Measurements from ENCODE around the gene ZNF575.

- TF ChIP-seq MXI1 (conservative IDR thresholded peaks at IDR 0.05; ENCODE audit: poor library complexity, severe bottlenecking) (no peak), EP300 (conservative IDR thresholded peaks at IDR 0.05; ENCODE audit: poor library complexity, severe bottlenecking) (no peak), EZH2 (IDR thresholded peaks at IDR 0.05; ENCODE audit: borderline replicate concordance, insufficient read depth, low read length, poor library complexity, severe bottlenecking) (no peak)
- TF ChIP-seq, protein P1, sequence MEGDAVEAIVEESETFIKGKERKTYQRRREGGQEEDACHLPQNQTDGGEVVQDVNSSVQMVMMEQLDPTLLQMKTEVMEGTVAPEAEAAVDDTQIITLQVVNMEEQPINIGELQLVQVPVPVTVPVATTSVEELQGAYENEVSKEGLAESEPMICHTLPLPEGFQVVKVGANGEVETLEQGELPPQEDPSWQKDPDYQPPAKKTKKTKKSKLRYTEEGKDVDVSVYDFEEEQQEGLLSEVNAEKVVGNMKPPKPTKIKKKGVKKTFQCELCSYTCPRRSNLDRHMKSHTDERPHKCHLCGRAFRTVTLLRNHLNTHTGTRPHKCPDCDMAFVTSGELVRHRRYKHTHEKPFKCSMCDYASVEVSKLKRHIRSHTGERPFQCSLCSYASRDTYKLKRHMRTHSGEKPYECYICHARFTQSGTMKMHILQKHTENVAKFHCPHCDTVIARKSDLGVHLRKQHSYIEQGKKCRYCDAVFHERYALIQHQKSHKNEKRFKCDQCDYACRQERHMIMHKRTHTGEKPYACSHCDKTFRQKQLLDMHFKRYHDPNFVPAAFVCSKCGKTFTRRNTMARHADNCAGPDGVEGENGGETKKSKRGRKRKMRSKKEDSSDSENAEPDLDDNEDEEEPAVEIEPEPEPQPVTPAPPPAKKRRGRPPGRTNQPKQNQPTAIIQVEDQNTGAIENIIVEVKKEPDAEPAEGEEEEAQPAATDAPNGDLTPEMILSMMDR (IDR thresholded peaks at IDR 0.05; ENCODE audit: poor library complexity, severe bottlenecking): no peak
Observed at GRCh38 chr19:43546581-43546980, 13.6 kb downstream of the ZNF575 start.
